Testis (tissue), 3 donors: ENCODE results near the gene EPB41L2. TPM values are rescaled to one million over a fixed set of nuclear protein-coding genes. Genes with fewer than 3 reads are reported as not detected.

Experiments used
- DNase-seq: peaks from one replicate; pipeline ENCODE4 v3.0.0-alpha.2; 2019
- H3K27ac ChIP-seq, 2 donors: fragments of 200-600 bp; sonication (generic); one replicate each; pipeline ENCODE4 v1.5.1; 2019
- H3K27me3 ChIP-seq: fragments of 200-600 bp; sonication (generic); one replicate; pipeline ENCODE4 v1.5.1; 2019
- H3K36me3 ChIP-seq: fragments of 200-600 bp; sonication (generic); one replicate; pipeline ENCODE4 v1.5.1; 2017; ENCODE audit warnings: low read depth; ENCODE audit errors: missing control alignments
- H3K4me1 ChIP-seq: fragments of 200-600 bp; sonication (generic); one replicate; pipeline ENCODE4 v1.5.1; 2019
- H3K4me3 ChIP-seq, 2 donors: fragments of 200-600 bp; sonication (generic); one replicate each; pipeline ENCODE4 v1.5.1; 2017 to 2019
- H3K9me3 ChIP-seq: fragments of 200-600 bp; sonication (generic); one replicate; pipeline ENCODE4 v1.5.1; 2017
- POLR2A ChIP-seq: fragments of 450-650 bp; IDR thresholded peaks from one replicate; pipeline ENCODE4 v1.6.1; 2017; ENCODE audit warnings: antibody characterized with exemption, mild to moderate bottlenecking, moderate library complexity
- WGBS, 2 donors: methylation state at CpG; one replicate each; pipeline ENCODE4 v1.1.5; 2018; 5-methylcytosine and 5-hydroxymethylcytosine counted together
- intact Hi-C: fragments of 100-400 bp; cut with DNase I; formaldehyde crosslinking; loops from one replicate; pipeline ENCODE4 v1.15.1; 2023; ENCODE audit warnings: low total_unique reads
- polyA plus RNA-seq: library from polyadenylated mRNA; stranded (reverse); fragments of 350-450 nt; fragmentation: Illumina TruSeq; extraction: RNeasy Lipid Tissue Mini Kit (QIAGEN cat#74804); gene quantifications from one replicate; pipeline ENCODE4 v1.2.3, GENCODE V29; 2014; ENCODE audit warnings: low read depth, low replicate concordance; ENCODE audit not compliant: insufficient read depth
- total RNA-seq, 2 donors: library from RNA; depleted of rRNA; stranded (reverse); fragments of >200 nt; gene quantifications; one replicate each; pipeline ENCODE4 v1.2.3, GENCODE V29; 2016
- TF ChIP-seq, protein P1 (sequence below), 3 experiments: fragments of 450-650 bp in 2 of 3; fragments of 200-600 bp in 1 of 3; sonication (generic) in 1 of 3; IDR thresholded peaks; one replicate each; pipeline ENCODE4 v1.5.1; 2016 to 2019; ENCODE audit warnings: antibody characterized with exemption in 3 of 3, mild to moderate bottlenecking in 2 of 3, moderate library complexity in 1 of 3

EPB41L2 gene
- total and polyA plus RNA-seq, 3 donors from 2014 or later = 131 to 206 (median 139) TPM

GRCh38 chr6:131060311-131060710, 2.7 kb downstream of the EPB41L2 start:
- Histone ChIP-seq H3K27me3 (no peaks in the 10 kb centered on the region), H3K4me1 (peaks cover 7% of the 10 kb centered on the region), H3K4me3 (no peak overlapping the region), H3K9me3 (no peaks in the 10 kb centered on the region), H3K36me3 (no peaks in the 10 kb centered on the region), H3K27ac (no peak overlapping the region)
- intact Hi-C loops = no loop called here
- 38 to 43% methylated on average over 3 of the region's 3 CpGs for WGBS, 2 donors
- TF ChIP-seq POLR2A = no peak
- TF ChIP-seq, protein P1, sequence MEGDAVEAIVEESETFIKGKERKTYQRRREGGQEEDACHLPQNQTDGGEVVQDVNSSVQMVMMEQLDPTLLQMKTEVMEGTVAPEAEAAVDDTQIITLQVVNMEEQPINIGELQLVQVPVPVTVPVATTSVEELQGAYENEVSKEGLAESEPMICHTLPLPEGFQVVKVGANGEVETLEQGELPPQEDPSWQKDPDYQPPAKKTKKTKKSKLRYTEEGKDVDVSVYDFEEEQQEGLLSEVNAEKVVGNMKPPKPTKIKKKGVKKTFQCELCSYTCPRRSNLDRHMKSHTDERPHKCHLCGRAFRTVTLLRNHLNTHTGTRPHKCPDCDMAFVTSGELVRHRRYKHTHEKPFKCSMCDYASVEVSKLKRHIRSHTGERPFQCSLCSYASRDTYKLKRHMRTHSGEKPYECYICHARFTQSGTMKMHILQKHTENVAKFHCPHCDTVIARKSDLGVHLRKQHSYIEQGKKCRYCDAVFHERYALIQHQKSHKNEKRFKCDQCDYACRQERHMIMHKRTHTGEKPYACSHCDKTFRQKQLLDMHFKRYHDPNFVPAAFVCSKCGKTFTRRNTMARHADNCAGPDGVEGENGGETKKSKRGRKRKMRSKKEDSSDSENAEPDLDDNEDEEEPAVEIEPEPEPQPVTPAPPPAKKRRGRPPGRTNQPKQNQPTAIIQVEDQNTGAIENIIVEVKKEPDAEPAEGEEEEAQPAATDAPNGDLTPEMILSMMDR (IDR thresholded peaks at IDR 0.05) = no peak
- DNase-seq = no peak

DNA sequence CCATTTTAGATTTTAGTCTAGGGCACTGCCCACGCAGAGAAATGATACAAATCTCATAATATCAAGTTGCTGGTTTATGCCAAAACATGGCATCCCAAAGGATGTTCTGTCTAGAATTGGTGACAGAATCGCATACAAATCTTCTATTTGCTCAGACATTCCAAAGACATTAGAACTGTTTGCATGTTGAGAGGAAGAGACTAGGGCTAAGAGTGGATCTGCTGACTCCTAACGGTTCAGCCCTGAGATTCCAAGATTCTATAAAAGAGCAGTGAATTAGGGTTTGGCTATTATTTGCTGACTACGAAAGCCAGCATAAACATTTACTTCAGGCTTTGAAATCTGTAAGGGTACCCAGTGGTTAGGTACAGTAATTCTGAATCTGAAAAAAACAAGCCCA, 3.6 kb downstream of the EPB41L2 start:
- no peaks in the 10 kb centered on the region for H3K36me3 ChIP-seq
- intact Hi-C loops = no loop called here
- no peak overlapping the region for H3K4me3 ChIP-seq
- 75 to 82% methylated on average over 4 of the region's 4 CpGs for WGBS, 2 donors
- H3K27ac ChIP-seq = no peak overlapping the region
- TF ChIP-seq POLR2A = no peak
- TF ChIP-seq, protein P1 (IDR thresholded peaks at IDR 0.05) = no peak
- peaks cover 7% of the 10 kb centered on the region for H3K4me1 ChIP-seq
- DNase-seq = no peak
- no peaks in the 10 kb centered on the region for H3K9me3 ChIP-seq
- no peaks in the 10 kb centered on the region for H3K27me3 ChIP-seq

- TF ChIP-seq, protein P1 (IDR thresholded peaks at IDR 0.05) = no peak
- TF ChIP-seq POLR2A = no peak
- Histone ChIP-seq H3K27ac (no peak overlapping the region), H3K4me1 (peaks cover 7% of the 10 kb centered on the region), H3K9me3 (no peaks in the 10 kb centered on the region), H3K36me3 (no peaks in the 10 kb centered on the region), H3K4me3 (no peak overlapping the region), H3K27me3 (no peaks in the 10 kb centered on the region)
- WGBS, 2 donors = 88 to 91% methylated on average over 1 of the region's 1 CpG
- intact Hi-C loops = no loop called here
- no peak for DNase-seq
These were observed 4.8 kb downstream of the EPB41L2 start for GRCh38 chr6:131058236-131058635.

- Histone ChIP-seq H3K27me3 (no peaks in the 10 kb centered on the region), H3K27ac (no peak overlapping the region), H3K36me3 (no peaks in the 10 kb centered on the region), H3K4me1 (no peaks in the 10 kb centered on the region), H3K9me3 (no peaks in the 10 kb centered on the region), H3K4me3 (no peak overlapping the region)
- TF ChIP-seq, protein P1 (IDR thresholded peaks at IDR 0.05) = no peak
- TF ChIP-seq POLR2A = no peak
- intact Hi-C loops = no loop called here
- 90 to 93% methylated on average over 6 of the region's 6 CpGs for WGBS, 2 donors
- DNase-seq = no peak
These were observed 8.4 kb downstream of the EPB41L2 start for GRCh38 chr6:131054392-131055250.
